Skin of body (tissue), 3 donors: Measurements from ENCODE around the gene ICE2. TPM values are rescaled to one million over a fixed set of nuclear protein-coding genes. Genes with fewer than 3 reads are reported as not detected.

Experiments used
- DNase-seq: peaks from one replicate; lab custom pipeline; 2025; lab: John Stamatoyannopoulos, UW
- small RNA-seq: library from RNA; depleted of rRNA; stranded (forward); fragments of <200 nt; gene quantifications from one replicate; pipeline ENCODE3, GENCODE V24; 2014; ENCODE audit warnings: low replicate concordance
- total RNA-seq: library from RNA; depleted of rRNA; stranded (reverse); fragments of >200 nt; gene quantifications from one replicate; pipeline ENCODE4 v1.2.3, GENCODE V29; 2014

Gene ICE2
- total RNA-seq, 1 donor from 2014 or later = 52.6 TPM

GRCh38 chr15:60372756-60373155 lies 106.2 kb downstream of the ICE2 start:
- DNase-seq = no peak

- DNase-seq = no peak
These were observed 106.7 kb downstream of the ICE2 start for GRCh38 chr15:60372227-60372626.

DNA sequence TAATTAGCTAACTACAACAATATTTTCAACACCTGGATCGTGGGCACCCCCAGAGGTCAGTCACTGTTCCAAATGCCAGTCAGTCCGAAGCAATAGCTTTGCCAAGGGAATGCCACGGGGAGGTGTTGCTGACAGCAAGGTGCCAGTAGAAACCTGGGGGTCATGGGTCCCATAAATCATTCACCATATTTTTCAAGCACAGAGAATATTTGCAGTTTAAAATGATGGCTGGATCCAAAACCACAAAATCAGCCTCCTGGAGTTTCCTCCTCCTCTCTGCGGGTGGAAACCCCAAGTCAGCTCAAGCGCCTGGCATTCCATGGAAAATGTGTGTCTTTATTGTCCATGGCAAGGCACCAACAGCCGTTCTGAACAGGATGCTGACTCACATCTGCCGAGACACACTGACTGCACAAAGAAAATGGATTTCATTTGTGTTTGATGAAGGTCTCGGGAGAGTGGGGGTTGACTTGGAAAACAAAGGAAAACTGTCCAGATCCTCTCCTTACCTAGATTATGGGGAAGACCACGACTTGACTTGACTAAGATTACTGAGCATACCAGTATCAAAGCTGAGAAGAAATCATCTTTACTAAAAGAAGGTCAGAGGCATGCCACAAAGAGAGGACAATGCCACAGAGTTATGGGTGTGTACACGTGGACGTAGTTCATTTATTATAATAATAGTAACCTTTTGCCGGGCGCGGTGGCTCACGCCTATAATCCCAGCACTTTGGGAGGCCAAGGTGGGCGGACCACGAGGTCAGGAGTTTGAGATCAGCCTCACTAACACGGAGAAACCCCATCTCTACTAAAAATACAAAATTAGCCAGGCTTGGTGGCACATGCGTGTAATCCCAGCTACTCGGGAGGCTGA lies 107.5 kb downstream of the ICE2 start:
- DNase-seq = peak; percentile 96

- DNase-seq = no peak
These were observed 108.1 kb downstream of the ICE2 start for GRCh38 chr15:60370869-60371136.

DNA sequence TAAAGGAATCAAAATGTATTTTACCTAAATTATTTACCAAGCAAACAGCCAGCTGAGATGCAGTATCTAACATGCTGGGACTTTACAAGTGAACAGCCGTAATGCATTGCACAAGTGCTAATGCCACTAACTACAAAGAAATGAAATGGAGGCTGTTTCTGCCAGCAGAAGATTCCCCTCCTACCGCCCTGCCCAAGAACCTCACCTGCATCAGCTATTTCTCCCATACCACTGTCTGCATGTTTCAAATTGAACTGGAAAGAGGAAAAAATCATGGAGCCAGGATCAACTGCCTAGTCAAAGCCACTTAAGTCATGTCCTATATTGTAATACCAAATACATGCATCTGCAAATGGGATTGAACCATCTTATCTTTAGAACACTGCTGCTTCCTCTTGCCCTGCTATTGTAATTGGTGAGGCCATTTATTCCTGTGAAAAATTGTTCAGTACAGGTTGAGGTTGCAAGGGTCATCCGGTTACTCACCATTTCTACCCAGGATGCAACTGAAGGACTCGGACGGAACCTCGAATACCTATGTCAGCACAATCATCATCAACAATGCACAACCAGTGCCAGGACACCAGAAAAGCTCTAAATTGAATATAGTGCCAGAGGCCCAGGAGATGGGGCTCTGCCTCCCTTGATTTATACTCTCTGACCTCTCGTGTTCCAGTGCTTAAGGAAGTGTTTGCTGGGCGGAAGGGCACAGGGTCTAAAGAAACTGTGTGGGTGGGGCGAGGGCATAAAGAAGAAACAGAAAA lies 108.7 kb downstream of the ICE2 start:
- DNase-seq = peak; percentile 29

DNA sequence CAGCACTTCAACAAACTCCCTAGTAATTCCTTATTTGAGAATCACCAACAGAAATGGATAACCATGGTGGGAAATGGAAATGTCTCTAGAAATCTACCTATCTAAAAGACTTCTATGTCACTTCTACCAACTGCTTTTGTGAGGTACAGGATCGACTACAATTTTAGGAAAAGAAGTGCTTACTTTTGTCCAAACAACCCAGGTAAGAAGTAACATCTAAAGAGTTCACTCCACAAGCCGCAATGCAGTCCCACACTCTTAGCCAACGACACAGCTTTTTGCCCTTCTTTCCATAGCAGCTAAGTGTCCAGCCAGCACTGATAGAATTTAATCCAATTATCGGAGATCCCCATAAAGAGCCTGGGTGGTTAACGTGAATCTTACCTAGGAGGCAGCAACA lies 109.2 kb downstream of the ICE2 start:
- DNase-seq = no peak

Small RNA genes lying within 50 kb of the gene (small RNA-seq; reads per million reads assigned to genes)
- gene AC087385.3 = not detected

Other genes with a start within 250 kb of the ICE2 start
- gene ANXA2, start 81.2 kb downstream of the ICE2 start, total RNA-seq = 913 TPM